ENCODE results near the gene BCL3.
A peak's percentile ranks its signal among the peaks of the same experiment; 100 is the strongest.
"Not testable (repeated sequence)": the region's sequence is repeated elsewhere in the genome, so short reads cannot be mapped to it uniquely, and the experiment has no call there.

BCL3 gene, protein sequence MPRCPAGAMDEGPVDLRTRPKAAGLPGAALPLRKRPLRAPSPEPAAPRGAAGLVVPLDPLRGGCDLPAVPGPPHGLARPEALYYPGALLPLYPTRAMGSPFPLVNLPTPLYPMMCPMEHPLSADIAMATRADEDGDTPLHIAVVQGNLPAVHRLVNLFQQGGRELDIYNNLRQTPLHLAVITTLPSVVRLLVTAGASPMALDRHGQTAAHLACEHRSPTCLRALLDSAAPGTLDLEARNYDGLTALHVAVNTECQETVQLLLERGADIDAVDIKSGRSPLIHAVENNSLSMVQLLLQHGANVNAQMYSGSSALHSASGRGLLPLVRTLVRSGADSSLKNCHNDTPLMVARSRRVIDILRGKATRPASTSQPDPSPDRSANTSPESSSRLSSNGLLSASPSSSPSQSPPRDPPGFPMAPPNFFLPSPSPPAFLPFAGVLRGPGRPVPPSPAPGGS

DNA sequence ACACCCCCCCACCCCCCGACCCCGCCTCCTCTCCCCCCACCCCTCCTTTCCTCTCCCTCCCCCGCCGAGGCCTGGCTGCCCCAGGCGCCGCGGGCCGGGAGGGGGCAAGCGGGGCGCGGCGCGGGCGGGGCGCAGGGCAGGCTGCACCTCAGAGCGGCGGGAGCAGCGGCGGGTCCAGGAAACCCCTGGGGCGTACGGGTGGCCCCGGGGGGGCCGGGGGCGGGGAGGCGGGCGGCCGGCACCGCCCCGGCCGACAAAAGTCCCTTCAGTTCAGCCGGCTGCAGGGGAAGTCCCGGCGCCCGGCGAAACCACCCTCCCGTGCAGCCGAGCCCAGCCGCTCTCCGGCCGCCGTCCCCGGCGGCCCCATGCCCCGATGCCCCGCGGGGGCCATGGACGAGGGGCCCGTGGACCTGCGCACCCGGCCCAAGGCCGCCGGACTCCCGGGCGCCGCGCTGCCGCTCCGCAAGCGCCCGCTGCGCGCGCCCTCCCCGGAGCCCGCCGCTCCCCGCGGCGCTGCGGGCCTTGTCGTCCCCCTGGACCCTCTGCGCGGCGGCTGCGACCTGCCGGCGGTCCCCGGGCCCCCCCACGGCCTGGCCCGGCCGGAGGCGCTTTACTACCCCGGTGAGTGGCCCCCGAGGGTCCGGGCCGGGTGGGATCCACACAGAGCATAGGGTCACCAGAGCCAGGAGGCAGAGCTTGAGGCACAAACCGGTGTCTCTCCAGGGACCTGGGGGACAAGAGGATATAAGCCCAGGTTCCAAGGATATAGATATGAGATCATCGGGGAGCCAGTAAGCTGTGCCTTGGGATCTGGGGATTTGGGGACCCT lies at the start of gene BCL3:
Gene BCL3 (plus strand): TSS at position 283 of the 829 bp plus-strand sequence. CDS start 83 bp downstream, at position 366.
- H3K36me3 Mint-ChIP-seq (ENCODE audit: low read depth): peaks cover 25% of the 10 kb centered on the region
- H3K4me1 Mint-ChIP-seq (ENCODE audit: low read depth): peaks cover 68% of the 10 kb centered on the region
- H3K27ac Mint-ChIP-seq: peak within 1 kb of the TSS; percentile 95
- H3K9me3 Mint-ChIP-seq: no peaks in the 10 kb centered on the region
- H3K27me3 Mint-ChIP-seq: peaks cover 4% of the 10 kb centered on the region
- H3K4me3 Mint-ChIP-seq: peak within 1 kb of the TSS; percentile 91

DNA sequence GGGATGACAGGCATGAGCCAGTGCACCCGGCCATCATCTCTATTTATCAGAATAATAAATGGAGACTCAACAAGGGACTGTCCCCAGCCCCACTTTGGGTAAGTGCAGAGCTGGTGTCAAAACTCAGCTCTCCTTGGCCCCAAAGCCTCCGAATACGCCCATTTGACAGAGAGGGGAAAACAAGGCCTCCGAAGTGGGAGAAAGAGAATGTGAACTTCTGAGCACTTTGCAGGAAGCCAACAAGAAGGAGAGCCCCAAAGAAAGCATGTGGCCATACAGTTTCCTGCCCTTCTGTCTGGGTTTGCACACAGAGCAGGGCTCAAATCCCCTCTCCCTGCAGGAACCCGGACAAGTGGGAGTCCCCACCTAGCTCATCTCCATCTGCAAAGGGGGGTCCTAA lies 48.0 kb upstream of the BCL3 start:
- H3K27ac Mint-ChIP-seq: no peak overlapping the region

DNA sequence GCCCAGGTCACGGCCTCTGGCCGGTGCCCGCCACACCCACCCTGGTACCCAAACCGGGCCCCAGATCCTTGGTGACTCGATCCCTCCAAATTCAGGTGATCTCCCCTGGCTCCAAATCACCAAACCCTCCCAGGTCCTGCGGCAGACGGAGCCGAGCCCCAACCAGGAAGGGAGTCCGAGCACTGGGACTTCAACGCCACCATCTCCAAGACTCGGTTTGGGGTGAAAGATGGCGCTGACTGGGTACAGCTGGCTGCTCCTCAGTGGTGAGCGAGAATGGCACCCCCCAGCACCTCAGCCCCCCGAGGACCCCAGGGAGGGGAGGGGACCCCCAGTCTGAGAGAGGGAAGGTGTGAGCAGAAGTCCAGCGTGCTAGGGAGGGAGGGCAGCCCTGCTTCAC lies 47.3 kb upstream of the BCL3 start:
- H3K9me3 Mint-ChIP-seq: no peaks in the 10 kb centered on the region
- peaks cover 6% of the 10 kb centered on the region for H3K27me3 Mint-ChIP-seq
- H3K4me3 Mint-ChIP-seq: no peak overlapping the region
- no peak overlapping the region for H3K27ac Mint-ChIP-seq
- H3K4me1 Mint-ChIP-seq (ENCODE audit: low read depth): no peaks in the 10 kb centered on the region
- H3K36me3 Mint-ChIP-seq (ENCODE audit: low read depth): no peaks in the 10 kb centered on the region

More for the DNA sequence above, 48.0 kb upstream of the BCL3 start:
- Mint-ChIP-seq H3K9me3 (no peaks in the 10 kb centered on the region), H3K4me1 (ENCODE audit: low read depth) (no peaks in the 10 kb centered on the region), H3K27me3 (peaks cover 6% of the 10 kb centered on the region), H3K36me3 (ENCODE audit: low read depth) (no peaks in the 10 kb centered on the region), H3K4me3 (no peak overlapping the region)

DNA sequence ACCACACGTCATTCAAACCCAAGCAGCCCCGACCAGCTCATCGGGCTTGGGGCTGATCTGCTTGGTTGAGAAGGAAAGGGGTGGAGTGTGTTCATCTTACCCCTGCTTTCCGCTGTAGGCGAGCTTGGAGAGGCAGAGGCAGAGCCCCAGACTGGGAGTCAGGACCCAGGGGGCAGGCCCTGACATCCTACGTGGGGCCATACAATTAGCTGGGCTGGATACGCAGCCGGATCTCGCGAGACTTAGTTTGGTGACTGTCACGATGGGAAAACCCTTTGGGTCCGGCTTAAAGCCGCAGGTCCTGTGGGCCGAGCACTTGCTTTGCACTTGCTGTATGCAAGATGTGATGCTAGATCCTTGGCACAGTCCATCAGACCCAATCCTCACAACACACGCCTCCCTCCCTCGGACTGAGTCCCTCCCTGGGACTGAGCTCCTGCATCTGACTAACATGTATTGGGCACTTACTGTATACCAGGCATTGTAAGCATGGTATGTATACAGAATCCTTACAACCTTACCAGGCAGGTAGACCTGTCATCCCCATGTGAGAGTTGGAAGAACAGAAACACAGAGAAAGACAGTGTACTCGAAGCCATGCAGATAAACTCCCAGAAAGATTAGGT lies 45.8 kb upstream of the BCL3 start:
- Mint-ChIP-seq H3K4me1 (ENCODE audit: low read depth) (no peaks in the 10 kb centered on the region), H3K27me3 (no peaks in the 10 kb centered on the region), H3K27ac (no peak overlapping the region), H3K36me3 (ENCODE audit: low read depth) (no peaks in the 10 kb centered on the region), H3K4me3 (no peak overlapping the region), H3K9me3 (no peaks in the 10 kb centered on the region)

DNA sequence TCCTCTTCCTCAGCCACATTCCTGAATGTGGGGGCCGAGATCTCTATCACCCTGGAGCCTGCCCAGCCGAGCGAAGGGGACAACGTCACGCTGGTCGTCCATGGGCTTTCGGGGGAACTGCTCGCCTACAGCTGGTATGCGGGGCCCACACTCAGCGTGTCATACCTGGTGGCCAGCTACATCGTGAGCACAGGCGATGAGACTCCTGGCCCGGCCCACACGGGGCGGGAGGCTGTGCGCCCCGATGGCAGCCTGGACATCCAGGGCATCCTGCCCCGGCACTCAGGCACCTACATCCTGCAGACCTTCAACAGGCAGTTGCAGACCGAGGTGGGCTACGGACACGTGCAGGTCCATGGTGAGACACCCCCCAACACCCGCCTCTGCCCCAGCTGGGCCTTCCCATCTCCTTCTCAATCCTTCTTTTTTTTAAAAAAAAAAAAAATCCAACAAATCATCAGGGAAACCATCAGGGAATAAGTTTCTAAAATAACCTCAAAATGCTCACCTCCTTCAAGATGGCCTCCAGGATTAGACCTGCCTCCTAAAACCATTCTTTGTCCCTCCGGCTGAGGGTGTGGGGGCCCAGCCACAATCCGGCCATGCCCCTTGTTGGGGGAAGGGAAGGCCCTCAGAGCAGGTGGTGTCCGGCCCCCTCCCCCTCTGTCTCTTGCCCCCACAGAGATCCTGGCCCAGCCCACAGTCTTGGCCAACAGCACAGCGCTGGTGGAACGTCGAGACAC lies 45.0 kb upstream of the BCL3 start:
- H3K4me3 Mint-ChIP-seq: no peak overlapping the region
- H3K36me3 Mint-ChIP-seq (ENCODE audit: low read depth): no peaks in the 10 kb centered on the region
- no peaks in the 10 kb centered on the region for H3K4me1 Mint-ChIP-seq (ENCODE audit: low read depth)
- no peaks in the 10 kb centered on the region for H3K9me3 Mint-ChIP-seq
- H3K27me3 Mint-ChIP-seq: no peaks in the 10 kb centered on the region
- H3K27ac Mint-ChIP-seq: no peak overlapping the region

DNA sequence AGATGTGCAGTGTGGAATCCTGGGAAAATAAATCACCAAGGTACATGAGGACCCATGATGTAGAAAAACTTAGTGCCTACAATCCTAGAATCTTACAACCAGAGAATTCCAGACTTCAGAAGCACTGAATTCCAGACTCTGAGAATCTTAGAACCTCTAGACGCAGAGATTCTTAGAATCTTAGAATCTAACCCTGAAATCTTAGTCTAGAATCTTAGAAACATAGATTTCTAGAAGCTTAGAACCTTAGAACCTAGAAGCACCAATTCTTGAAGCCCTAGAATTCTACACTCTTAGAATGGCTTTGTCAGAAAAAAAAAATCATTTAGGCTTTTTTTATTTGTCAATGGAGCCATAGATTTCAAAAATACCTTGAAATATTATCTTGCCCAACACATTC lies 43.5 kb upstream of the BCL3 start:
- no peak overlapping the region for H3K4me3 Mint-ChIP-seq
- no peaks in the 10 kb centered on the region for H3K4me1 Mint-ChIP-seq (ENCODE audit: low read depth)
- no peaks in the 10 kb centered on the region for H3K9me3 Mint-ChIP-seq
- H3K36me3 Mint-ChIP-seq (ENCODE audit: low read depth): no peaks in the 10 kb centered on the region
- no peak overlapping the region for H3K27ac Mint-ChIP-seq
- H3K27me3 Mint-ChIP-seq: no peaks in the 10 kb centered on the region

DNA sequence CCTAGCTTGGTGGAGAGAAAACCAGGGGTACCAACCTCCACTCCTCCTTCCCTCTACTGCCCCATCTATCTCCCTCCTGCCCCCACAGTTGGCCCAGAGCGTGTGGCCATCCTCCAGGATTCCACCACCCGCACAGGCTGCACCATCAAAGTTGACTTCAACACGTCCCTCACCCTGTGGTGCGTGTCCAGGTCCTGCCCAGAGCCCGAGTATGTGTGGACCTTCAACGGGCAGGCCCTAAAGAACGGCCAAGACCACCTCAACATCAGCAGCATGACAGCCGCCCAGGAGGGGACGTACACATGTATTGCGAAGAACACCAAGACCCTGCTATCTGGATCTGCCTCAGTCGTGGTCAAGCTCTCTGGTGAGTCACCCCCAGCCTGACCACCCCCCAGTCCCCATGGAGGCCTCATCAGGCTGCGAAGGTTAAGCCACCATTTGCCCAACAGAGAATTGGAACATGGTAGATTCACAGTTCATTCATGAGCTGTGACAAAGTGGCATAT lies 43.0 kb upstream of the BCL3 start:
- Mint-ChIP-seq H3K36me3 (ENCODE audit: low read depth) (no peaks in the 10 kb centered on the region), H3K27me3 (no peaks in the 10 kb centered on the region), H3K4me1 (ENCODE audit: low read depth) (no peaks in the 10 kb centered on the region), H3K9me3 (no peaks in the 10 kb centered on the region), H3K4me3 (no peak overlapping the region), H3K27ac (no peak overlapping the region)

DNA sequence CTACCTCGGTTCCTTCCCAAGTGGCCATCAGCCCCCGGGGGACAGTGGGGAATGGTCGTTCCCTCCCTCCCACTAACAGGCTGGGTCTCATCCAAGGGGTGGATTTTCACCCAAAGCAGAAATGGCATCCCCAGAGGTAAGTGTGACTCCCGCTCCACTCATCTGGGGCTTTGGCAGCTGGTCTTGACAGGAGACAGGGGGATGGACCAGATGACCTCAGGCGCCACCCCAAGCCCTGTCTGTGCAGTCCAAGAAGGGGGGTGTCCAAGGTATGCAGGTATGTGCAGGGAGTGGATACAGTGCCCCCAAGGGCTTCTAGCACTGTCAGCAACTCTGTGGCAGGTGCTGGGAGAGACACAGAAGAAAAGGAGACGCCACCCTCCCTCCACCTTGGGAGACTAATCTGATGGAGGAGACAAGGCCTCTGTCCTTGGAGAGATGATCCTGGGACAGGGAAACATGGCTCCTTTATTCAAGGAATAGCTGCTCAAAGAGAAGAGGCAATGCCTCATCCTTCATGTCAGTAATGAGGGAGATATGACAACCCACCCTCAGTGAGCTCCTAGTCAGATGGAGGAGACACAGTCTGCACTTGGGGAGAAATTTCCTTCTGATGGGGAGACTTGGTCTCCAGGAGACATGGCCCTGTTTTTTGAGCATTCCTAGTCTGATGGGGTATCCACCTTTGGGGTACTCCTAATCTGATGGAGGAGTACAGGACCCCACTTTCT lies 41.8 kb upstream of the BCL3 start:
- Mint-ChIP-seq H3K9me3 (no peaks in the 10 kb centered on the region), H3K4me3 (no peak overlapping the region)

DNA sequence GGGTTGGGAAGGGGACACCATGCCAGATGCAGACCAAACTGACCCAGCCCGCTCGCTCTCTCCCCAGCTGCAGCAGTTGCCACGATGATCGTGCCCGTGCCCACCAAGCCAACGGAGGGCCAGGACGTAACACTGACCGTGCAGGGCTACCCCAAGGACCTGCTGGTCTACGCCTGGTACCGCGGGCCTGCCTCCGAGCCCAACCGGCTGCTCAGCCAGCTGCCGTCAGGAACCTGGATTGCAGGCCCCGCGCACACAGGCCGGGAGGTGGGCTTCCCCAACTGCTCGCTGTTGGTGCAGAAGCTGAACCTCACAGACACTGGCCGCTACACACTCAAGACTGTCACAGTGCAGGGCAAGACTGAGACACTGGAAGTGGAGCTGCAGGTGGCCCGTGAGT lies 40.7 kb upstream of the BCL3 start:
- no peaks in the 10 kb centered on the region for H3K27me3 Mint-ChIP-seq

More for the DNA sequence above, 41.8 kb upstream of the BCL3 start:
- no peak overlapping the region for H3K27ac Mint-ChIP-seq
- H3K4me1 Mint-ChIP-seq (ENCODE audit: low read depth): no peaks in the 10 kb centered on the region
- H3K27me3 Mint-ChIP-seq: no peaks in the 10 kb centered on the region
- H3K36me3 Mint-ChIP-seq (ENCODE audit: low read depth): no peaks in the 10 kb centered on the region

DNA sequence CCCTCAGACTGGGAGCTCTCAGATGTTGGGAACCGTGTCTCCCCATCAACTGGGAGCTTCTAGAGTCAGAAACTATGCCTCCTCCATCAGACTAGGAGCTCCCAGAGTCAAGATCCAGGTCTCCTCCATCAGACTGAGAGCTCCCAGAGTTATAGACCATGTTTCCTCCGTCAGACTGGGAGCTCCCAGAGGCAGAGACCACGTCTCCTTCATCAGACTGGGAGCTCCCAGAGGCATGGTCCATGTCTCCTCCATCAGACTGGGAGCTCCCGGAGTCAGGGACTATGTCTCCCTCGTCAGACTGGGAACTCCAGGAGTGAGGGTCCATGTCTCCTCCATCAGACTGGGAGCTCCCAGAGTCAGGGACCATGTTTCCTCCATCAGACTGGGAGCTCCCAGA lies 39.6 kb upstream of the BCL3 start:
- no peak overlapping the region for H3K4me3 Mint-ChIP-seq
- no peaks in the 10 kb centered on the region for H3K36me3 Mint-ChIP-seq (ENCODE audit: low read depth)
- H3K27me3 Mint-ChIP-seq: no peaks in the 10 kb centered on the region
- no peak overlapping the region for H3K27ac Mint-ChIP-seq
- H3K9me3 Mint-ChIP-seq: no peaks in the 10 kb centered on the region
- no peaks in the 10 kb centered on the region for H3K4me1 Mint-ChIP-seq (ENCODE audit: low read depth)

More for the DNA sequence above, 40.7 kb upstream of the BCL3 start:
- Mint-ChIP-seq H3K4me3 (no peak overlapping the region), H3K9me3 (no peaks in the 10 kb centered on the region), H3K36me3 (ENCODE audit: low read depth) (no peaks in the 10 kb centered on the region), H3K27ac (no peak overlapping the region), H3K4me1 (ENCODE audit: low read depth) (no peaks in the 10 kb centered on the region)

DNA sequence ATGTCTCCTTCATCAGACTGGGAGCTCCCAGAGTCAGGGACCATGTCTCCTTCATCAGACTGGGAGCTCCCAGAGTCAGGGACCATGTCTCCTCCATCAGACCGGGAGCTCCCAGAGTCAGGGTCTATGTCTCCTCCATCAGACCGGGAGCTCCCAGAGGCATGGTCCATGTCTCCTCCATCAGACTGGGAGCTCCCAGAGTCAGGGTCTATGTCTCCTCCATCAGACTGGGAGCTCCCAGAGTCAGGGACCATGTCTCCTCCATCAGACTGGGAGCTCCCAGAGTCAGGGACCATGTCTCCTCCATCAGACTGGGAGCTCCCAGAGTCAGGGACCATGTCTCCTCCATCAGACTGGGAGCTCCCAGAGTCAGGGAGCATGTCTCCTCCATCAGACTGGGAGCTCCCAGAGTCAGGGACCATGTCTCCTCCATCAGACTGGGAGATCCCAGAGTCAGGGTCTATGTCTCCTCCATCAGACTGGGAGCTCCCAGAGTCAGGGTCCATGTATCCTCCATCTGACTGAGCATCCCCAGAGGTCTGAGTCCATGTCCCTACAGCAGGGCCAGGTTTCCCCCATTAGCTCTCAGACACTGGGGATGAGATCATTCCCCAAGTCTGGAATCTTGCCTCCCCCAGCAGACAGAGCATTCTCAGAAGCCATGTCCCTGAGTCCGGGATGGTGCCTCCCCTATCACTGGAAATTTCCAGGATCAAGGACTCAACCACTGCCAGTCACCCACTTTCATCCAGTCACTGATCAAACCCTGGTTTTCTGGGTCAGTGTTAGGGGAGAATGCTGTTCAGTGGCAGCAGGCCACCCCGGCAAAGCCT lies 38.9 kb upstream of the BCL3 start:
- not testable (repeated sequence) for H3K36me3 Mint-ChIP-seq (ENCODE audit: low read depth); H3K4me1 Mint-ChIP-seq (ENCODE audit: low read depth); H3K9me3 Mint-ChIP-seq; H3K27me3 Mint-ChIP-seq; H3K4me3 Mint-ChIP-seq; H3K27ac Mint-ChIP-seq

DNA sequence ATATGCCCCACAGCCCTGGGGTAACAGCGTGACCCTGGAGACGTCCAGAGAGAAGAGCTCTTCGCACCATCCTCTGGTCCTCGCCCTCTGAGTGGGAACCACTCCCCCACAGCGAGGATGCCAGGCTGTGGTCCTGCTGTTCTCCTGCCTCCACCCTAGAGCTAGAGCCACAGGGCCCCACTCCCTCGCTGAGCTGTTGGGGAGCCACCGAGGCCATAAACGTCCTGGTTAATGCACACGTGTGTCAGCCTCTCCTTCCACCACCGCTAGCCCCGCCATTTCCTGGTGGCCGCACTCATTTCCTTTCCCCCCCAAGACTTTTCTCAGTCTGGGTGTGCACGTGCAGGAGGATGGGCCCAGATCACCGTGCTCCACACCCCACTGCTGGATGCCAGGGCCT lies 38.0 kb upstream of the BCL3 start:
- H3K27ac Mint-ChIP-seq: no peak overlapping the region
- no peak overlapping the region for H3K4me3 Mint-ChIP-seq
- H3K9me3 Mint-ChIP-seq: peaks cover 3% of the 10 kb centered on the region
- no peaks in the 10 kb centered on the region for H3K4me1 Mint-ChIP-seq (ENCODE audit: low read depth)
- no peaks in the 10 kb centered on the region for H3K36me3 Mint-ChIP-seq (ENCODE audit: low read depth)
- H3K27me3 Mint-ChIP-seq: no peaks in the 10 kb centered on the region

DNA sequence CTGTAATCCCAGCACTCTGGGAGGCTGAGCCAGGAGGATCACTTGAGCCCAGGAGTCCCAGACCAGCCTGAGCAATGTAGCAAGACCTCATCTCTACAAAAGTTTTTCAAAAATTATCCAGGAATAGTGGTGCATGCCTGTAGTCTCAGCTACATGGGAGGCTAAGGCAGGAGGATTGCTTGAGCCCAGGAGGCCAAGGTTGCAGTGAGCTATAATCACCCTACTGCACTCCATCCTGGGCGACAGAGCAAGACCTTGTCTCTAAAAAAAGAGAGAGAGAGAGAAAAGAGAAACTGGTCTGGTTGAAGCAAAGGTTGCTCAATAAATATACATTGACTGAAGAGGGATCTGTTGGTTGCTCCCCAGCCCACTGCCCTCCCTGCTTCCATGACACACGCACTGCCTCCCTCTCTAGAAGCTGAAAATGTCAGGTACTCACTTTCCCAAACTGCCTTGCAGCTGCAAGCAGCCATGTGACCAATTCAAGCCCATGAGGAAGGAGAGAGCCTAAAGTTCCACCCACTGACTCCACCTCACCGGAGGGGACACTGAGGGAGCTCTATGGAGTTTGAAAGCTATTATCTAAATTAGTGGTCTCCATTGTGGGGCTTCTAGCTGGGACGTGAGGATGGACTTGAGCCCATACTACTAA lies 35.5 kb upstream of the BCL3 start:
- no peak overlapping the region for H3K27ac Mint-ChIP-seq
- no peaks in the 10 kb centered on the region for H3K27me3 Mint-ChIP-seq
- peaks cover 9% of the 10 kb centered on the region for H3K9me3 Mint-ChIP-seq
- no peaks in the 10 kb centered on the region for H3K4me1 Mint-ChIP-seq (ENCODE audit: low read depth)
- H3K36me3 Mint-ChIP-seq (ENCODE audit: low read depth): no peaks in the 10 kb centered on the region
- no peak overlapping the region for H3K4me3 Mint-ChIP-seq

Measured in stimulated activated naive CD8-positive, alpha-beta T cell treated with anti-CD3 and anti-CD28 coated beads, Interleukin-15, Interleukin-2, amounts not matched to agents 100 ng/mL and 50 ng/mL, for 24 hours (primary cell).